GM12873 (cell line): Measurements from ENCODE around the gene POLD1.

Source experiments
- TF ChIP-seq, protein P1 (sequence below): IDR thresholded peaks from 2 replicates; pipeline ENCODE4 v1.5.1; 2012; ENCODE audit warnings: low read depth, mild to moderate bottlenecking, moderate library complexity, low read length, control low read depth; ENCODE audit not compliant: insufficient read depth; ENCODE audit errors: missing control alignments

The POLD1 gene

DNA sequence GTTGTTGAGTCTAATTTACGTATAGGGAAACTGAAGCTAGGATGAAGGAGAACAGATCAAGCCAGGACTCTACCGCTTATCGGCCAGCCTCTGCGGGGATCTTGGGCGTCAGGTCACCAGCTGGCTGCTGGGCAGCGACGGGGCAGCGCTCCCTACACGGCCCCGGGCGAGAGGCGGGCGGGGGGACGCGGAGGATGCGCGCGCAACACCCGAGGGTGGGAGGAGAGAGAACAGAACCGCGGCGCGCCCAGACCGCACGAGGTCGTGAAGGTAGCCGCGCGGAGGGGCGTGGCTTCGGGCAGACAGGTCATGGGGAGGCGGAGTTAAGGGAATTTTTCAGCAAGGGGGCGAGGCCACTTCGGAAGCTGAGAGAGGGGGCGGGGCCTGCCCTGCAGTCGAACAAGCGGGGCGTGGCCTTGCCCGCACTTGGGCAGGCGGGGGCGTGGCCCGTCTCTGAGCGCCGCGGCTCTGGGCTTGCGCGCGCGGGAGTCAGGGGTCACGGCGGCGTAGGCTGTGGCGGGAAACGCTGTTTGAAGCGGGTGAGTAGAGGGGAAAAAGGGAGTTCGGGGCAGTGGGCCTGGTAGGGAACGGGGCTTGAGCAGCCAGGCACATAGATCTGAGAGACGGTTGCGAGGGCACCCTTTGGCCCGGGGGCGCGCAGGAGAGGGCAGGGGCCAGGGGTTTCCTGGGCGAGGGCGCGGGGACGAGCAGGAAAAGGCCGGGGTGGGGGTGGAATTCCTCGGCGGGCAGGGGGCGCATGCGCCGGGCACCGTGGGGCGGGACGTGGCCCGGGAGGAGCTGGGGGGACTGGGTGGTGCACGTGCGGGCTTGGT lies at the start of gene POLD1:
Gene POLD1, plus strand, starts transcription at position 496 of the 833 bp plus-strand sequence. CDS start 14,505 bp downstream, outside the sequence.
- TF ChIP-seq, protein P1, sequence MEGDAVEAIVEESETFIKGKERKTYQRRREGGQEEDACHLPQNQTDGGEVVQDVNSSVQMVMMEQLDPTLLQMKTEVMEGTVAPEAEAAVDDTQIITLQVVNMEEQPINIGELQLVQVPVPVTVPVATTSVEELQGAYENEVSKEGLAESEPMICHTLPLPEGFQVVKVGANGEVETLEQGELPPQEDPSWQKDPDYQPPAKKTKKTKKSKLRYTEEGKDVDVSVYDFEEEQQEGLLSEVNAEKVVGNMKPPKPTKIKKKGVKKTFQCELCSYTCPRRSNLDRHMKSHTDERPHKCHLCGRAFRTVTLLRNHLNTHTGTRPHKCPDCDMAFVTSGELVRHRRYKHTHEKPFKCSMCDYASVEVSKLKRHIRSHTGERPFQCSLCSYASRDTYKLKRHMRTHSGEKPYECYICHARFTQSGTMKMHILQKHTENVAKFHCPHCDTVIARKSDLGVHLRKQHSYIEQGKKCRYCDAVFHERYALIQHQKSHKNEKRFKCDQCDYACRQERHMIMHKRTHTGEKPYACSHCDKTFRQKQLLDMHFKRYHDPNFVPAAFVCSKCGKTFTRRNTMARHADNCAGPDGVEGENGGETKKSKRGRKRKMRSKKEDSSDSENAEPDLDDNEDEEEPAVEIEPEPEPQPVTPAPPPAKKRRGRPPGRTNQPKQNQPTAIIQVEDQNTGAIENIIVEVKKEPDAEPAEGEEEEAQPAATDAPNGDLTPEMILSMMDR, result no peak

DNA sequence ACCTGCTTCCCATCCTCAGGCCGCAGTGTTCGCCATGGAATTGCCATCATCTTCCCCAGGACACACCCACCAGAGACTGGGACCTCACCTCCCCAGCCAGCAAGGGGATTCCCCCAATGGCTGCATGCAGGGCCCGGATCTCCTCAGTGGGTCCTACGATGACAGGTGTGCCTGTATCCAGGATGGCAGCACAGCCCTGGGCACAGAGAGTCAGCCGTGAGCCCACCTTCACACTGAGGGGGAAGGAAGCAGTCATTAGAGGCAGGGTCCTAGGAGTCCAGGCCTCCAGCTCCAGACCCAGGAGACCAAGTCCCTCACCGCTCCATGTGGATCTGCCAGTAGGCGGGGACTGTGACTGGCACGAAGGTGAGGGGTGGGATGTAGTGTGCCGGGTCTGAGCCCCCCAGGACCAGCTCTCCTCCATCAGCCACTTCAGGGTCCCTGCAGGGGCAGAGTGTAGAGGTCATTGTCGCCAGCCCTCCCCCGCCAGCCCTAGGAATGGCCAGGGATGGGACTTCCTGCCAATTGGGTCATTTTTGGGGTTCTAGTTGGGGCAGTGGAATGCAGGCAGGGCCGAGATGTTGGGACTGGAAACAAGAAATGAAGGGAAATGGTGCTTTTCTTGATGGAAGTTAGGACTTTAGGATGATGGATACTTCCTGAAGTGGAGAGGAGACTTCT lies 49.3 kb upstream of the POLD1 start:
- TF ChIP-seq, protein P1, result no peak

DNA sequence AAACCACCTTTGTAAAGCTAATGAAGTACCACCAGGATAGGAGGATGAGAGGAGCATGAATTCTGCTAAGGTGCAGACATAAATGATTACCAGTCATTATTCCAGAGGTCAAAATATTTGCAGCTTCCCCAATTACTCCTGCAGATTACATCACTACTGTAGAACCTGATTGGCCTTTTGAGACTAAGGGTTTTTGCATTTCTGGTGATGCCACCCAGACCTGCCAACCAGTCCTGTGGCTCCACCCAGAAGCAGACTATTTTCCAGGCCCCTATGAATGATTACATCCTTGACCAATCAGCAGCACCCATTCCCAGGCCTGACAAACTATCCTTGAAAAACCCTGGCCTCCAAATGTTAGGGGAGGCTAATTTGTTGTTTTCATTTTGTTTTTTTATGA lies 43.8 kb upstream of the POLD1 start:
- TF ChIP-seq, protein P1, result no peak

DNA sequence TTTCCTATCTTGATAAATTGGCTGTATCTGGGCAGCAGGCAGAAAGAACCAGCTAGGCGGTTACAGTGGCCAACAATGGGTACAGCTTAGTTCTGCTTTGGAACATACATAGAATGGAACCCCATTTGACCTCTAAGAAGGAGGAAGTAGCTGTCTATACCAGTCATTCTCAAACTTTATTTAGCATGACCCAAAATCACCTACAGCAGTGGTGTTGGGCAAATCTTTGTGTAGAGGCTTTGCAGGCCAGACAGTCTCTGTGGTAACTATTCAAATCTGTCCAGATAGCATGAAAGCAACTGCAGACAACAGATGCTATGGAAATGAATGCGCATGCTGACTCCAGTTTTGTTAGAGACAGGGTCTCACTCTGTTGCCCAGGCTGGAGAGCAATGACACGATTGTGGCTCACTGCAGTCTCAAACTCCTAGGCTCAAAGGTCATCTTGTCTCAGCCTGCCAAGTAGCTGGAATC lies 43.0 kb upstream of the POLD1 start:
- TF ChIP-seq, protein P1, result no peak

DNA sequence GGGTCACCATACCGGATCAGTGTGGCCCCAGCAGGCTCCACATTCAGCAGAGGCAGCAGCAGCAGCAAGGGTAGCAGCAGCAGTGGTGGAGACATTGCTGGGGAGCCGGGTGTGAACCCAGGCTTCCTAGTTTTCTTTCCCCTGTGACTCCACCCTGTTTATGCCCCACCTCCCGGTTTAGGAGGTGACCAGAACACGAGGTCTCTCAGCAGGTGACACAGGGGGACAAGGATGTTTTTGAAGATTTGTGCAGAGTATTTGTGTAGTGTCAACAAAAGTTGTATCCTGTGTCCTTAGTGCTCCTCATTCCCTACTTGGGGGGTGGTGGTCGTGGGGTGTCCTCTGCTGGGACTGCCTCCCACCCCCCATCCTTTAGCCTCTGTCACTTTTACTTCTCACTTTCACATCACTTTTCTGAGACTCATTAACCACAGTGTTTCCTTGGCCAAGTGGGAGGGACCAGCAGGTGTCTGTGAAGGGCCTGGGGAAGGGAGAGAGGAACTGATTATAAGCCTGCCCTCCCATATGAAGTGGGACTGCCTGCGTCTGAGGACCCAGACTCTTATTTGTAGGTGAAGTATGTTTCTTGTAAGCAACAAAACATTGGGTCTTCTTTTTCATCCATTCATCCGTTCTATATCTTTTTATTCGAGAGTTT lies 39.4 kb upstream of the POLD1 start:
- TF ChIP-seq, protein P1, result no peak

DNA sequence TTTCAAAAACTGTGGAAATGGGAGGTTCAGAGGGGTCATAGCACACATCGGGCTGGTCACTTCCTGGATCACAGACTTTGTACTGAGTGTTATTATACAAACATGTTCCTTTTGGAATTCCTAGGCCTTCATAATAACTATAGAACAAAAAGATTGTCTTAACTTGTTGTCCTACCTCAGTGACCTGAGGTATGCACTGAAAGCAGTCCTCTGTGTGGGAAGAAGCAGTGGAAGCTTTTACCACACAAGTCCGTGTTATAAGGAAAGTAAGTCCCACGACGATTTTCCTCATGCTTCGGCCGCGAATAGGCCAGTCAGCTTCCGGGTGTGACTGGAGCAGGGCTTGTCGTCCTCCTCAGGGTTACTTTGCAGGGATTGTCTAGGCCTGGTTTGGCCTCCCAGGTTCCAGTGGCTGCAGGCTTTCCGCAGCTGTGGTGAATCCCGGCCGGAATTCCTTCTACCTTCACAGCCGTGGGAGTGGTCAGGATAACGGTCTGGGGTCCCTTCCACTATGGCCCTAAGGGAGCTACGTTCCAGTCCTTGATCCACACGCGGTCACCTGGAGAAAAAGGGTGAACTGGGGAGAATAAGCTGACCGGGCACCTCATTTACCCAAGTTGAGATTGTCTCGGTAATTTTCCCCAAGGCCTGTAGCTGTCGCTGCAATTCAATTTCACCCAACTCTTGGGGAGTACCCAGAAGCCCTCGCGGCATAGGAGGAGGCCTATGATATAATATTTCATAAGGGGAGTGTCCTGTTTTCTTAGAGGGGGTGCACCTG lies 34.7 kb upstream of the POLD1 start:
- TF ChIP-seq, protein P1, result no peak
